K562 (cell line): Measurements from ENCODE around the gene ADARB2. TPM values are rescaled to one million over a fixed set of nuclear protein-coding genes. Genes with fewer than 3 reads are reported as not detected.
A peak's percentile ranks its signal among the peaks of the same experiment; 100 is the strongest.

ENCODE experiments used
- ATAC-seq: fragments of 200-7000 bp; cut with Tn5 transposase; 3 replicates; pipeline ENCODE4 v1.9.1; 2020; ENCODE audit warnings: moderate library complexity
- BruUV-seq: library from RNA; stranded (reverse); fragments of 400-500 nt; replicated peaks from 2 replicates; lab custom pipeline; 2021; lab: Mats Ljungman, UMichigan
- CTCF ChIA-PET: fragments of 300-600 bp; formaldehyde crosslinking; extraction: SDS; loops from one replicate; lab custom pipeline; 2021; ENCODE audit warnings: low intra/inter-chr PET ratio; lab: Yijun Ruan, JAX
- POLR2A ChIA-PET: fragments of 300-600, 350-650 bp; sonication (Branson Sonifier 250); formaldehyde crosslinking; extraction: SDS; loops from one replicate; lab custom pipeline; 2021; ENCODE audit warnings: antibody characterized with exemption, inconsistent platforms; lab: Yijun Ruan, JAX
- DNase-seq, 4 experiments: peaks; one replicate each; pipeline versions ENCODE4 v3.0.0 to v3.0.0-alpha.2; 2011 to 2018; ENCODE audit warnings: low spot score in 3 of 4, mixed read lengths in 3 of 4; ENCODE audit errors: extremely low read depth in 1 of 4
- FAIRE-seq: peaks from 2 replicates; lab custom pipeline; 2011; peaks lifted over from hg19 to GRCh38; lab: Jason Lieb, UNC
- H2AFZ ChIP-seq: 2 replicates; pipeline ENCODE4 v1.6.0; 2011; ENCODE audit warnings: low read depth, low read length, control low read depth, inconsistent platforms
- H3K27ac ChIP-seq: fragments of 200-600 bp; 3 replicates; pipeline ENCODE4 v1.8.0; 2011; ENCODE audit warnings: low read depth, mild to moderate bottlenecking, control low read depth, inconsistent platforms, low read length, moderate library complexity, mixed read lengths; ENCODE audit errors: extremely low read depth
- H3K27me3 ChIP-seq, 2 experiments: fragments of 300-600 bp in 1 of 2; 2 replicates in 1 of 2; 3 replicates in 1 of 2; pipeline versions ENCODE4 v1.6.0 to v1.8.0; 2011; ENCODE audit warnings: inconsistent platforms in 2 of 2, low read length in 2 of 2, mild to moderate bottlenecking in 1 of 2, mixed read lengths in 1 of 2, moderate library complexity in 1 of 2; ENCODE audit not compliant: control insufficient read depth in 2 of 2, insufficient read depth in 2 of 2
- H3K36me3 ChIP-seq: fragments of 300-600 bp; 3 replicates; pipeline ENCODE4 v1.8.0; 2011; ENCODE audit warnings: mild to moderate bottlenecking, low read length, inconsistent platforms; ENCODE audit not compliant: control insufficient read depth, insufficient read depth
- H3K4me1 ChIP-seq, 2 experiments: fragments of 200-600 bp in 1 of 2; replicated peaks in 1 of 2; 2 replicates in 1 of 2; 3 replicates in 1 of 2; pipeline versions ENCODE4 v1.5.1 to v1.8.0; 2011; ENCODE audit warnings: inconsistent platforms in 2 of 2, low read length in 2 of 2, mild to moderate bottlenecking in 1 of 2, mixed read lengths in 1 of 2, moderate library complexity in 1 of 2; ENCODE audit not compliant: control insufficient read depth in 2 of 2, insufficient read depth in 2 of 2
- H3K4me2 ChIP-seq: 2 replicates; pipeline ENCODE4 v1.6.1; 2011; ENCODE audit warnings: low read length, control low read depth, inconsistent platforms, mixed read lengths; ENCODE audit not compliant: insufficient read depth
- H3K4me3 ChIP-seq: fragments of 200-600 bp; sonication (generic), shearing (Covaris generic); 2 replicates; pipeline ENCODE4 v1.5.1; 2016; ENCODE audit warnings: control low read depth, inconsistent platforms
- H3K79me2 ChIP-seq: fragments of 200-600 bp; 3 replicates; pipeline ENCODE4 v1.8.0; 2011; ENCODE audit warnings: low read length, inconsistent platforms; ENCODE audit not compliant: control insufficient read depth, insufficient read depth
- H3K9ac ChIP-seq, 2 experiments: 2 replicates each; pipeline versions ENCODE4 v1.6.0 to v1.6.1; 2011; ENCODE audit warnings: low read depth in 2 of 2, low read length in 2 of 2, control low read depth in 1 of 2, inconsistent platforms in 1 of 2, mild to moderate bottlenecking in 1 of 2, mixed read lengths in 1 of 2; ENCODE audit not compliant: insufficient read depth in 1 of 2
- H3K9me1 ChIP-seq: one replicate; pipeline ENCODE4 v1.6.0; 2011; ENCODE audit warnings: inconsistent platforms, mild to moderate bottlenecking, low read length, moderate library complexity; ENCODE audit not compliant: control insufficient read depth, insufficient read depth
- H3K9me3 ChIP-seq: replicated peaks from 2 replicates; pipeline ENCODE4 v1.5.1; 2011; ENCODE audit warnings: low read depth, low read length, inconsistent platforms; ENCODE audit not compliant: control insufficient read depth, insufficient read depth
- H4K20me1 ChIP-seq: replicated peaks from 2 replicates; pipeline ENCODE4 v1.6.1; 2011; ENCODE audit warnings: low read length, inconsistent platforms, mixed read lengths; ENCODE audit not compliant: control insufficient read depth, insufficient read depth
- NR2C2 ChIP-seq, 2 experiments: fragments of 200-800 bp in 1 of 2; sonication (Bioruptor generic) in 1 of 2; sonication (generic) in 1 of 2; formaldehyde crosslinking in 1 of 2; IDR thresholded peaks; 2 replicates each; pipeline versions ENCODE4 v1.6.1 to v1.8.0; 2016 to 2022; ENCODE audit warnings: mild to moderate bottlenecking in 1 of 2, missing compliant biosample characterization in 1 of 2, missing genetic modification characterization in 1 of 2, missing genetic modification reagents in 1 of 2
- RBM17 ChIP-seq: fragments of 200-400 bp; formaldehyde crosslinking; IDR thresholded peaks from 2 replicates; pipeline ENCODE4 v1.6.1; 2017; ENCODE audit warnings: low read depth, mild to moderate bottlenecking, low read length, borderline replicate concordance
- SIX5 ChIP-seq, 2 experiments: IDR thresholded peaks; 2 replicates each; pipeline ENCODE4 v1.6.1; 2011; ENCODE audit warnings: low read length in 2 of 2, borderline replicate concordance in 1 of 2, low read depth in 1 of 2, mild to moderate bottlenecking in 1 of 2, moderate library complexity in 1 of 2; ENCODE audit not compliant: insufficient read depth in 1 of 2
- SMARCA5 ChIP-seq: fragments of 450-650 bp; IDR thresholded peaks from 2 replicates; pipeline ENCODE4 v1.6.1; 2016
- YY1 ChIP-seq, 3 experiments: IDR thresholded peaks; 2 replicates each; pipeline ENCODE4 v1.6.1; 2011; ENCODE audit warnings: low read length in 2 of 3, mild to moderate bottlenecking in 2 of 3, moderate library complexity in 2 of 3, borderline replicate concordance in 1 of 3, control low read depth in 1 of 3, low read depth in 1 of 3; ENCODE audit not compliant: insufficient read depth in 3 of 3, insufficient replicate concordance in 2 of 3, control insufficient read depth in 1 of 3, insufficient read length in 1 of 3; ENCODE audit errors: extremely low read depth in 1 of 3
- ZKSCAN8 ChIP-seq: fragments of 200-800 bp; sonication (Bioruptor generic); IDR thresholded peaks from 2 replicates; pipeline ENCODE4 v1.6.1; 2016; ENCODE audit warnings: missing genetic modification characterization, missing compliant biosample characterization
- ZNF232 ChIP-seq: sonication (generic); formaldehyde crosslinking; IDR thresholded peaks from 2 replicates; pipeline ENCODE4 v1.8.0; 2022; ENCODE audit warnings: mild to moderate bottlenecking, missing genetic modification reagents
- ZNF3 ChIP-seq: fragments of 250-450 bp; sonication (Bioruptor Pico); IDR thresholded peaks from 2 replicates; pipeline ENCODE4 v1.5.0; 2021; ENCODE audit warnings: mild to moderate bottlenecking, moderate library complexity
- WGBS: fragments of 100-300 bp; shearing (Covaris generic); methylation state at CpG from one replicate; pipeline ENCODE4 v1.1.6; 2016; ENCODE audit warnings: low coverage, mixed read lengths; ENCODE audit not compliant: insufficient coverage; ENCODE audit errors: missing lambda C conversion rate; 5-methylcytosine and 5-hydroxymethylcytosine counted together
- in situ Hi-C: fragments of 300-500 bp; cut with MboI; formaldehyde crosslinking; loops from 4 replicates; pipeline ENCODE4 v1.15.0; 2018; ENCODE audit warnings: inconsistent platforms, mixed read lengths
- intact Hi-C: fragments of 100-400 bp; cut with micrococcal nuclease; formaldehyde crosslinking; loops from 2 replicates; pipeline ENCODE4 v1.14.2; 2022
- polyA plus RNA-seq, 8 experiments: library from polyadenylated mRNA; depleted of rRNA in 4 of 8; stranded (reverse) in 5 of 8; unstranded in 3 of 8; fragments of >200 nt; fragmentation: Nextera tagmentation in 2 of 8; fragmentation: Illumina TruSeq in 1 of 8; extraction: Ambion mirVana in 2 of 8; extraction: Trizol in 1 of 8; gene quantifications; 2 replicates each; pipeline versions ENCODE4 v1.2.1 to v1.2.3, GENCODE V29; 2011 to 2014; ENCODE audit warnings: inconsistent platforms in 1 of 8, missing spikeins in 1 of 8
- total RNA-seq, 7 experiments: library from RNA; depleted of rRNA in 6 of 7; stranded (reverse); fragments of >200 nt in 6 of 7; fragmentation: Illumina TruSeq in 2 of 7; extraction: Trizol in 2 of 7; gene quantifications; 2 replicates each; pipeline versions ENCODE4 v1.2.1 to v1.2.3, GENCODE V29; 2011 to 2021; ENCODE audit warnings: low replicate concordance in 1 of 7
- TF ChIP-seq, protein P1 (sequence below): fragments of 250-450 bp; sonication (Bioruptor Pico); IDR thresholded peaks from 2 replicates; pipeline ENCODE4 v1.4.0; 2020; ENCODE audit warnings: mild to moderate bottlenecking, moderate library complexity, borderline replicate concordance

ADARB2 gene
- total and polyA plus RNA-seq, 9 of the 15 experiments (the other 6 are each of a cell fraction or from before 2014, with no cell fraction given): not detected

DNA sequence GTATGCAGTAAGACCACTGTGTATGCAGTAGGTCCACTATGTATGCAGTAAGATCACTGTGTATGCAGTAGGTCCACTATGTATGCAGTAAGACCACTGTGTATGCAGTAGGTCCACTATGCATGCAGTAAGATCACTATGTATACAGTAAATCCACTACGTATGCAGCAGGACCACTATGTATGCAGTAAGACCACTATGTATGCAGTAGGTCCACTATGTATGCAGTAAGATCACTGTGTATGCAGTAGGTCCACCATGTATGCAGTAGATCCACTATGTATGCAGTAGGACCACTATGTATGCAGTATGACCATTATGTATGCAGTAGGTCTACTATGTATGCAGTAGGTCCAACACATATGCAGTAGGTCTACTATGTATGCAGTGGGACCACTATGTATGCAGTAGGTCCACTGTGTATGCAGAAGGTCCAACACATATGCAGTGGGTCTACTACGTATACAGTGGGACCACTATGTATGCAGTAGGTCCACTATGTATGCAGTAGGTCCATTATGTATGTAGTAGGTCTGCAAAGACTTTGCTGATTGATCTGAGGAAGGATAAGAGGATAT lies 313.6 kb downstream of the ADARB2 start:
- TF ChIP-seq SMARCA5: no peak
- TF ChIP-seq ZKSCAN8: peak; percentile 91; the same call in 1 of the 2 replicates
- no peak overlapping the region for H3K4me2 ChIP-seq
- H2AFZ ChIP-seq: no peak overlapping the region
- no peaks in the 10 kb centered on the region for H3K9me1 ChIP-seq
- H3K79me2 ChIP-seq: no peaks in the 10 kb centered on the region
- WGBS: 0% methylated on average over 2 of the region's 2 CpGs
- H4K20me1 ChIP-seq: peaks cover 4% of the 10 kb centered on the region
- H3K36me3 ChIP-seq: no peaks in the 10 kb centered on the region
- intact Hi-C loops (no loop called here), in situ Hi-C loops (no loop called here)
- POLR2A ChIA-PET: no interaction called here
- ATAC-seq (no peak), FAIRE-seq (no peak), DNase-seq (no peak)
- no peak overlapping the region for H3K4me3 ChIP-seq
- H3K9ac ChIP-seq: no peak overlapping the region
- no peaks in the 10 kb centered on the region for H3K4me1 ChIP-seq
- peaks cover 3 to 19% of the 10 kb centered on the region in 2 experiments; a peak in 4 of 5 replicates for H3K27me3 ChIP-seq
- CTCF ChIA-PET: no interaction called here
- H3K27ac ChIP-seq: no peak overlapping the region
- no peaks in the 10 kb centered on the region for H3K9me3 ChIP-seq
- no TSS peak for BruUV-seq

DNA sequence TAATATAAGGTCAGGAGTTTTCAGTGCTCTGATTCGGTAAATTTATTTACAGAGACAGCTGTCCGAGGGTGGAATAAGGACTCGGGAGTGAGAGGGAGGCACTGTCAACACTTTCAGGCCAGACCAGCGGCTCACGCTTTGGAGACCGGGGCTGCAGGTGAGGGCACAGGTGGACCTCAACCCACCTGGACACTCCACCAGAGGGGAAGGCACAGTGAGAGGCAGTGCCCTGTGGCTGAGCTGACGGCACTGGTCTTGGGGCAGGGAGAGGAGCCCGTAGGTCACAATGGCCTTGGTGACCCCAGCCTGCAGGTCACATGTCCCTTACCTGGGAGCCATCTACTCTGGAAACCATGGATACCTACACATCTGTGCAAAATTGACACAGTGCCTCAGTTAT lies 315.1 kb downstream of the ADARB2 start:
- ChIA-PET POLR2A (interaction anchor here (0.5 kb wide), 1 partner anchor 543 kb away, joined by 3 read pairs; no protein-coding TSS in a partner anchor), CTCF (no interaction called here)
- H3K9ac ChIP-seq: no peak overlapping the region
- ATAC-seq: no peak
- DNase-seq: no peak
- no peaks in the 10 kb centered on the region for H3K4me1 ChIP-seq
- H3K4me2 ChIP-seq: no peak overlapping the region
- WGBS: 1% methylated on average over 8 of the region's 8 CpGs
- FAIRE-seq: no peak
- no peaks in the 10 kb centered on the region for H3K9me3 ChIP-seq
- in situ Hi-C loops: no loop called here
- TF ChIP-seq RBM17 (no peak), NR2C2 (CRISPR knock-in tag; IDR thresholded peaks at IDR 0.05) (no peak), NR2C2 (tag; IDR thresholded peaks at IDR 0.05) (no peak), ZNF3 (no peak), YY1 (IDR thresholded peaks at IDR 0.05; ENCODE audit: borderline replicate concordance in 1 of 3, control insufficient read depth in 1 of 3, extremely low read depth in 1 of 3, insufficient read depth in 3 of 3, insufficient read length in 1 of 3, insufficient replicate concordance in 2 of 3, low read depth in 1 of 3, low read length in 2 of 3) (no peak), SIX5 (IDR thresholded peaks at IDR 0.05; ENCODE audit: borderline replicate concordance in 1 of 2, insufficient read depth in 1 of 2, low read depth in 1 of 2, low read length in 2 of 2) (no peak), ZNF232 (CRISPR knock-in tag) (no peak)
- TF ChIP-seq, protein P1, sequence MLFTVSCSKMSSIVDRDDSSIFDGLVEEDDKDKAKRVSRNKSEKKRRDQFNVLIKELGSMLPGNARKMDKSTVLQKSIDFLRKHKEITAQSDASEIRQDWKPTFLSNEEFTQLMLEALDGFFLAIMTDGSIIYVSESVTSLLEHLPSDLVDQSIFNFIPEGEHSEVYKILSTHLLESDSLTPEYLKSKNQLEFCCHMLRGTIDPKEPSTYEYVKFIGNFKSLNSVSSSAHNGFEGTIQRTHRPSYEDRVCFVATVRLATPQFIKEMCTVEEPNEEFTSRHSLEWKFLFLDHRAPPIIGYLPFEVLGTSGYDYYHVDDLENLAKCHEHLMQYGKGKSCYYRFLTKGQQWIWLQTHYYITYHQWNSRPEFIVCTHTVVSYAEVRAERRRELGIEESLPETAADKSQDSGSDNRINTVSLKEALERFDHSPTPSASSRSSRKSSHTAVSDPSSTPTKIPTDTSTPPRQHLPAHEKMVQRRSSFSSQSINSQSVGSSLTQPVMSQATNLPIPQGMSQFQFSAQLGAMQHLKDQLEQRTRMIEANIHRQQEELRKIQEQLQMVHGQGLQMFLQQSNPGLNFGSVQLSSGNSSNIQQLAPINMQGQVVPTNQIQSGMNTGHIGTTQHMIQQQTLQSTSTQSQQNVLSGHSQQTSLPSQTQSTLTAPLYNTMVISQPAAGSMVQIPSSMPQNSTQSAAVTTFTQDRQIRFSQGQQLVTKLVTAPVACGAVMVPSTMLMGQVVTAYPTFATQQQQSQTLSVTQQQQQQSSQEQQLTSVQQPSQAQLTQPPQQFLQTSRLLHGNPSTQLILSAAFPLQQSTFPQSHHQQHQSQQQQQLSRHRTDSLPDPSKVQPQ (CRISPR knock-in tag): no peak
- H3K27me3 ChIP-seq: peaks cover 10 to 31% of the 10 kb centered on the region in 2 experiments; a peak in 4 of 5 replicates
- H2AFZ ChIP-seq: no peak overlapping the region
- H3K36me3 ChIP-seq: no peaks in the 10 kb centered on the region
- no peak overlapping the region for H3K4me3 ChIP-seq
- no peaks in the 10 kb centered on the region for H3K9me1 ChIP-seq
- BruUV-seq: no TSS peak
- intact Hi-C loops: no loop called here
- H3K79me2 ChIP-seq: no peaks in the 10 kb centered on the region
- peaks cover 4% of the 10 kb centered on the region for H4K20me1 ChIP-seq
- no peak overlapping the region for H3K27ac ChIP-seq
